Measurements from ENCODE around the gene RAB7A. TPM values are rescaled to one million over a fixed set of nuclear protein-coding genes. Genes with fewer than 3 reads are reported as not detected.

Gene RAB7A
- total RNA-seq, 1 donor from 2014 or later: 306 TPM

- H3K36me3 ChIP-seq: no peaks in the 10 kb centered on the region
- no peaks in the 10 kb centered on the region for H3K27me3 ChIP-seq
- intact Hi-C loops (cut with DNase I): no loop called here
- H3K4me1 ChIP-seq: peaks cover 54% of the 10 kb centered on the region
- DNase-seq (no peak), ATAC-seq (peak; percentile 45)
- H3K4me3 ChIP-seq: no peak overlapping the region
- no peaks in the 10 kb centered on the region for H3K9me3 ChIP-seq
- TF ChIP-seq CTCF (IDR thresholded peaks at IDR 0.05): no peak
- H3K27ac ChIP-seq: no peak overlapping the region
These were observed 54.3 kb downstream of the RAB7A start for GRCh38 chr3:128780101-128780837.

- H3K4me1 ChIP-seq: peaks cover 49% of the 10 kb centered on the region
- TF ChIP-seq CTCF (IDR thresholded peaks at IDR 0.05): no peak
- DNase-seq: no peak
- H3K27ac ChIP-seq: no peak overlapping the region
- H3K9me3 ChIP-seq: no peaks in the 10 kb centered on the region
- H3K27me3 ChIP-seq: no peaks in the 10 kb centered on the region
- no peaks in the 10 kb centered on the region for H3K36me3 ChIP-seq
- H3K4me3 ChIP-seq: no peak overlapping the region
- no peak for ATAC-seq
- intact Hi-C loops (cut with DNase I): no loop called here
These were observed 55.2 kb downstream of the RAB7A start for GRCh38 chr3:128781164-128781563.

GRCh38 chr3:128782282-128783146 is 56.5 kb downstream of the RAB7A start:
- no peaks in the 10 kb centered on the region for H3K27me3 ChIP-seq
- intact Hi-C loops (cut with DNase I): no loop called here
- H3K36me3 ChIP-seq: no peaks in the 10 kb centered on the region
- H3K4me1 ChIP-seq: peaks cover 57% of the 10 kb centered on the region
- ATAC-seq: no peak
- no peak for TF ChIP-seq CTCF (IDR thresholded peaks at IDR 0.05)
- H3K4me3 ChIP-seq: no peak overlapping the region
- no peak overlapping the region for H3K27ac ChIP-seq
- no peaks in the 10 kb centered on the region for H3K9me3 ChIP-seq
- DNase-seq: no peak

GRCh38 chr3:128783774-128784173 is 57.8 kb downstream of the RAB7A start:
- DNase-seq (no peak), ATAC-seq (no peak)
- H3K4me1 ChIP-seq: peaks cover 59% of the 10 kb centered on the region
- no peaks in the 10 kb centered on the region for H3K9me3 ChIP-seq
- intact Hi-C loops (cut with DNase I): no loop called here
- no peak for TF ChIP-seq CTCF (IDR thresholded peaks at IDR 0.05)
- H3K36me3 ChIP-seq: no peaks in the 10 kb centered on the region
- no peak overlapping the region for H3K27ac ChIP-seq
- no peaks in the 10 kb centered on the region for H3K27me3 ChIP-seq
- H3K4me3 ChIP-seq: no peak overlapping the region

- Histone ChIP-seq H3K4me1 (peaks cover 60% of the 10 kb centered on the region), H3K27me3 (no peaks in the 10 kb centered on the region), H3K36me3 (no peaks in the 10 kb centered on the region), H3K27ac (no peak overlapping the region), H3K4me3 (no peak overlapping the region), H3K9me3 (no peaks in the 10 kb centered on the region)
- peak; percentile 29 for TF ChIP-seq CTCF (IDR thresholded peaks at IDR 0.05)
- ATAC-seq: peak; percentile 55
- DNase-seq: no peak
- intact Hi-C loops (cut with DNase I): no loop called here
These were observed 58.2 kb downstream of the RAB7A start for GRCh38 chr3:128784232-128784631.
